Measurements from ENCODE around the gene PTPRZ1. TPM values are rescaled to one million over a fixed set of nuclear protein-coding genes. Genes with fewer than 3 reads are reported as not detected.

PTPRZ1 gene
- total and polyA plus RNA-seq, 4 donors: 0.07 to 0.17 (median 0.09) TPM; not detected in 1

DNA sequence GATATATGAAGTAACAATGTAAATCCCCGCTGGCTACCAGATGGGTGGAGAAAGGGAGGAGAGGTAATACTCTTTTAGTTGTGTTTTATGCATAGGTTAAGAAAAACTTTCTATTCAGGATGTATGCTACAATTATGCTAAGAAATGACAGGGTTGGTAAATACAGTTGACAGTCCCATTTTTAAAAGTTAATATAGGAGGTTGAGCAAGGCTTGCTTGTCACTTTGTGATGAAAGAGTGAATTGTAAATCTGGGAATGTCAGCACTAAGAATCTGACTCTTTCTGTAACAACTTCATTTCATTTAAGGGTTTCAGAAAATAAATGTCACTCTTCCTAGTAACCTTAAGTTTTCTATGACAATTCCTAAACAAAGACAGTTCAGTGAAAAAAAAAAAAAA lies 59.8 kb downstream of the PTPRZ1 start:
- Histone ChIP-seq H3K4me1 (ENCODE audit: control insufficient read depth in 4 of 4, insufficient read depth in 4 of 4, low read length in 3 of 4) (no peaks in the 10 kb centered on the region), H3K36me3 (ENCODE audit: control insufficient read depth in 4 of 4, insufficient read depth in 3 of 4, low read depth in 1 of 4, low read length in 3 of 4) (no peaks in the 10 kb centered on the region), H3K4me3 (ENCODE audit: low read depth in 1 of 3, low read length in 3 of 3) (no peak overlapping the region), H3K27me3 (ENCODE audit: control insufficient read depth in 4 of 4, insufficient read depth in 4 of 4, low read length in 3 of 4) (peaks cover 0 to 3% (median 0%) of the 10 kb centered on the region in 4 donors), H3K27ac (ENCODE audit: low read depth in 1 of 2, low read length in 2 of 2) (no peak overlapping the region), H3K9ac (ENCODE audit: low read depth in 1 of 2, low read length in 2 of 2) (no peak overlapping the region), H3K9me3 (ENCODE audit: control insufficient read depth in 4 of 4, low read length in 3 of 4) (no peaks in the 10 kb centered on the region)
- TF ChIP-seq, protein P1, sequence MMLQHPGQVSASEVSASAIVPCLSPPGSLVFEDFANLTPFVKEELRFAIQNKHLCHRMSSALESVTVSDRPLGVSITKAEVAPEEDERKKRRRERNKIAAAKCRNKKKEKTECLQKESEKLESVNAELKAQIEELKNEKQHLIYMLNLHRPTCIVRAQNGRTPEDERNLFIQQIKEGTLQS (IDR thresholded peaks at IDR 0.05): no peak
- no peak for TF ChIP-seq YY1 (IDR thresholded peaks at IDR 0.05)
- TF ChIP-seq HNF4G (IDR thresholded peaks at IDR 0.05): no peak
- TF ChIP-seq RAD21 (IDR thresholded peaks at IDR 0.05): no peak
- no peak for TF ChIP-seq HNF4A (conservative IDR thresholded peaks at IDR 0.05)
- no peak for TF ChIP-seq NR2F2 (IDR thresholded peaks at IDR 0.05)
- no peak for TF ChIP-seq EGR1 (IDR thresholded peaks at IDR 0.05; ENCODE audit: low read depth in 2 of 2)
- TF ChIP-seq, protein P2, sequence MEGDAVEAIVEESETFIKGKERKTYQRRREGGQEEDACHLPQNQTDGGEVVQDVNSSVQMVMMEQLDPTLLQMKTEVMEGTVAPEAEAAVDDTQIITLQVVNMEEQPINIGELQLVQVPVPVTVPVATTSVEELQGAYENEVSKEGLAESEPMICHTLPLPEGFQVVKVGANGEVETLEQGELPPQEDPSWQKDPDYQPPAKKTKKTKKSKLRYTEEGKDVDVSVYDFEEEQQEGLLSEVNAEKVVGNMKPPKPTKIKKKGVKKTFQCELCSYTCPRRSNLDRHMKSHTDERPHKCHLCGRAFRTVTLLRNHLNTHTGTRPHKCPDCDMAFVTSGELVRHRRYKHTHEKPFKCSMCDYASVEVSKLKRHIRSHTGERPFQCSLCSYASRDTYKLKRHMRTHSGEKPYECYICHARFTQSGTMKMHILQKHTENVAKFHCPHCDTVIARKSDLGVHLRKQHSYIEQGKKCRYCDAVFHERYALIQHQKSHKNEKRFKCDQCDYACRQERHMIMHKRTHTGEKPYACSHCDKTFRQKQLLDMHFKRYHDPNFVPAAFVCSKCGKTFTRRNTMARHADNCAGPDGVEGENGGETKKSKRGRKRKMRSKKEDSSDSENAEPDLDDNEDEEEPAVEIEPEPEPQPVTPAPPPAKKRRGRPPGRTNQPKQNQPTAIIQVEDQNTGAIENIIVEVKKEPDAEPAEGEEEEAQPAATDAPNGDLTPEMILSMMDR (IDR thresholded peaks at IDR 0.05; ENCODE audit: low read depth, low read length, missing input control): no peak
- TF ChIP-seq JUND (IDR thresholded peaks at IDR 0.05): no peak
- TF ChIP-seq, protein P3, sequence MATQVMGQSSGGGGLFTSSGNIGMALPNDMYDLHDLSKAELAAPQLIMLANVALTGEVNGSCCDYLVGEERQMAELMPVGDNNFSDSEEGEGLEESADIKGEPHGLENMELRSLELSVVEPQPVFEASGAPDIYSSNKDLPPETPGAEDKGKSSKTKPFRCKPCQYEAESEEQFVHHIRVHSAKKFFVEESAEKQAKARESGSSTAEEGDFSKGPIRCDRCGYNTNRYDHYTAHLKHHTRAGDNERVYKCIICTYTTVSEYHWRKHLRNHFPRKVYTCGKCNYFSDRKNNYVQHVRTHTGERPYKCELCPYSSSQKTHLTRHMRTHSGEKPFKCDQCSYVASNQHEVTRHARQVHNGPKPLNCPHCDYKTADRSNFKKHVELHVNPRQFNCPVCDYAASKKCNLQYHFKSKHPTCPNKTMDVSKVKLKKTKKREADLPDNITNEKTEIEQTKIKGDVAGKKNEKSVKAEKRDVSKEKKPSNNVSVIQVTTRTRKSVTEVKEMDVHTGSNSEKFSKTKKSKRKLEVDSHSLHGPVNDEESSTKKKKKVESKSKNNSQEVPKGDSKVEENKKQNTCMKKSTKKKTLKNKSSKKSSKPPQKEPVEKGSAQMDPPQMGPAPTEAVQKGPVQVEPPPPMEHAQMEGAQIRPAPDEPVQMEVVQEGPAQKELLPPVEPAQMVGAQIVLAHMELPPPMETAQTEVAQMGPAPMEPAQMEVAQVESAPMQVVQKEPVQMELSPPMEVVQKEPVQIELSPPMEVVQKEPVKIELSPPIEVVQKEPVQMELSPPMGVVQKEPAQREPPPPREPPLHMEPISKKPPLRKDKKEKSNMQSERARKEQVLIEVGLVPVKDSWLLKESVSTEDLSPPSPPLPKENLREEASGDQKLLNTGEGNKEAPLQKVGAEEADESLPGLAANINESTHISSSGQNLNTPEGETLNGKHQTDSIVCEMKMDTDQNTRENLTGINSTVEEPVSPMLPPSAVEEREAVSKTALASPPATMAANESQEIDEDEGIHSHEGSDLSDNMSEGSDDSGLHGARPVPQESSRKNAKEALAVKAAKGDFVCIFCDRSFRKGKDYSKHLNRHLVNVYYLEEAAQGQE (IDR thresholded peaks at IDR 0.05): no peak
- no peak for TF ChIP-seq FOXA2 (IDR thresholded peaks at IDR 0.05)
- TF ChIP-seq, protein P4, sequence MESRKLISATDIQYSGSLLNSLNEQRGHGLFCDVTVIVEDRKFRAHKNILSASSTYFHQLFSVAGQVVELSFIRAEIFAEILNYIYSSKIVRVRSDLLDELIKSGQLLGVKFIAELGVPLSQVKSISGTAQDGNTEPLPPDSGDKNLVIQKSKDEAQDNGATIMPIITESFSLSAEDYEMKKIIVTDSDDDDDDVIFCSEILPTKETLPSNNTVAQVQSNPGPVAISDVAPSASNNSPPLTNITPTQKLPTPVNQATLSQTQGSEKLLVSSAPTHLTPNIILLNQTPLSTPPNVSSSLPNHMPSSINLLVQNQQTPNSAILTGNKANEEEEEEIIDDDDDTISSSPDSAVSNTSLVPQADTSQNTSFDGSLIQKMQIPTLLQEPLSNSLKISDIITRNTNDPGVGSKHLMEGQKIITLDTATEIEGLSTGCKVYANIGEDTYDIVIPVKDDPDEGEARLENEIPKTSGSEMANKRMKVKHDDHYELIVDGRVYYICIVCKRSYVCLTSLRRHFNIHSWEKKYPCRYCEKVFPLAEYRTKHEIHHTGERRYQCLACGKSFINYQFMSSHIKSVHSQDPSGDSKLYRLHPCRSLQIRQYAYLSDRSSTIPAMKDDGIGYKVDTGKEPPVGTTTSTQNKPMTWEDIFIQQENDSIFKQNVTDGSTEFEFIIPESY (IDR thresholded peaks at IDR 0.05): no peak
- no peak for TF ChIP-seq TAF1 (conservative IDR thresholded peaks at IDR 0.05)
- WGBS: 75% methylated on average over 1 of the region's 1 CpG
- DNase-seq (ENCODE audit: low spot score): no peak

DNA sequence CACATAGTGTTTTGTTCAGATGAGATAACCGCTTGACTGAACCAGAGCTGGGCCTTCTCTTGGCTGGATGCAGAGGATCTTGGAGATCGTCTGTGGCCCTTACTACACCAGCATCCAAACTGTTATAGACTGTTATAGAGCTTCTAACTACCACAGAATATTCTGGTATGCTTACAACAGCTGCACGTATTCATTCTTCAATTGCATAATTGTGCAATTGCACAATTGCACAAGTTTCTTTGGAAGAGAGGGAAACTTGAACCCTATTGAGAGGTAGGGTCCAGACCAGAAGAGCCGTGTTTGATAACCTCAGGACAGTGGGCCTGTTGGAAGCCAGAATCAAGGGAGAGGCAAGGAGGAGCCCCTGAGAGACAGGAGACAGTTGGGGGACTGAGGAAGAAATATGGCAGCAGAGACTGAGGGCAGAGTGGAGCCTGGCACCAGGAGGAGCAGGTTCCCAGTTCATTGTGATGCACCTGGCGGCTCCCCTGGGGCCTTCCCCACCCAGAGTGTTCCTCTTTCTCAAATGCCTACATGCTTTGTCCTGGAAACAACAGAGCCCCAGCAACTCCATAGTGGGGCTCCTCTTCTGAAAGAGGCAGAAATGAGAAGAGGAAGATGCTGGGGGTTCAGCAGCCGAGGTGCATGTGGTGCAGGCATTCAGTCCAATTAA lies 64.1 kb downstream of the PTPRZ1 start:
- 69% methylated on average over 6 of the region's 6 CpGs for WGBS
- no peaks in the 10 kb centered on the region for H3K9me3 ChIP-seq (ENCODE audit: control insufficient read depth in 4 of 4, low read length in 3 of 4)
- no peak for DNase-seq (ENCODE audit: low spot score)
- H3K9ac ChIP-seq (ENCODE audit: low read depth in 1 of 2, low read length in 2 of 2): no peak overlapping the region
- H3K4me3 ChIP-seq (ENCODE audit: low read depth in 1 of 3, low read length in 3 of 3): no peak overlapping the region
- no peak for TF ChIP-seq GABPA (IDR thresholded peaks at IDR 0.05 in 1 of 2, conservative IDR thresholded peaks at IDR 0.05 in 1 of 2)
- no peak for TF ChIP-seq RAD21 (IDR thresholded peaks at IDR 0.05)
- no peak for TF ChIP-seq TAF1 (conservative IDR thresholded peaks at IDR 0.05)
- TF ChIP-seq, protein P3 (IDR thresholded peaks at IDR 0.05): no peak
- TF ChIP-seq FOXA2 (IDR thresholded peaks at IDR 0.05): no peak
- TF ChIP-seq RXRA (IDR thresholded peaks at IDR 0.05): no peak
- TF ChIP-seq, protein P2 (IDR thresholded peaks at IDR 0.05; ENCODE audit: low read depth, low read length, missing input control): no peak
- TF ChIP-seq, protein P5, sequence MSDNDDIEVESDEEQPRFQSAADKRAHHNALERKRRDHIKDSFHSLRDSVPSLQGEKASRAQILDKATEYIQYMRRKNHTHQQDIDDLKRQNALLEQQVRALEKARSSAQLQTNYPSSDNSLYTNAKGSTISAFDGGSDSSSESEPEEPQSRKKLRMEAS (IDR thresholded peaks at IDR 0.05): no peak
- TF ChIP-seq NR2F2 (IDR thresholded peaks at IDR 0.05): no peak
- no peak for TF ChIP-seq FOXA1 (IDR thresholded peaks at IDR 0.05)
- no peak for TF ChIP-seq YY1 (IDR thresholded peaks at IDR 0.05)
- H3K4me1 ChIP-seq (ENCODE audit: control insufficient read depth in 4 of 4, insufficient read depth in 4 of 4, low read length in 3 of 4): no peaks in the 10 kb centered on the region
- H3K36me3 ChIP-seq (ENCODE audit: control insufficient read depth in 4 of 4, insufficient read depth in 3 of 4, low read depth in 1 of 4, low read length in 3 of 4): no peaks in the 10 kb centered on the region
- no peak overlapping the region for H3K27ac ChIP-seq (ENCODE audit: low read depth in 1 of 2, low read length in 2 of 2)
- peaks cover 0 to 3% (median 0%) of the 10 kb centered on the region in 4 donors for H3K27me3 ChIP-seq (ENCODE audit: control insufficient read depth in 4 of 4, insufficient read depth in 4 of 4, low read length in 3 of 4)
